DOHH2 (cell line): ENCODE measurements around the gene VPS26A.

ENCODE experiments used
- H3F3A ChIP-seq: fragments of 200-600 bp; sonication (generic), shearing (Covaris generic); 2 replicates; pipeline ENCODE4 v1.6.0; 2016; ENCODE audit warnings: antibody characterized with exemption, mild to moderate bottlenecking; ENCODE audit not compliant: control insufficient read depth, insufficient read depth
- H3K27ac ChIP-seq: fragments of 200-600 bp; sonication (generic); 2 replicates; pipeline ENCODE4 v1.5.1; 2014; ENCODE audit warnings: low read depth, mild to moderate bottlenecking, low read length, moderate library complexity
- H3K27me3 ChIP-seq: fragments of 200-600 bp; sonication (generic); 2 replicates; pipeline ENCODE4 v1.6.1; 2014; ENCODE audit warnings: mild to moderate bottlenecking, low read length, mixed read lengths; ENCODE audit not compliant: control insufficient read depth
- H3K36me3 ChIP-seq: fragments of 200-600 bp; sonication (generic); 2 replicates; pipeline ENCODE4 v1.6.1; 2014; ENCODE audit warnings: mild to moderate bottlenecking, low read length, moderate library complexity, mixed read lengths; ENCODE audit not compliant: control insufficient read depth
- H3K4me1 ChIP-seq: fragments of 200-600 bp; sonication (generic); 2 replicates; pipeline ENCODE4 v1.6.1; 2014; ENCODE audit warnings: mild to moderate bottlenecking, low read length, mixed read lengths; ENCODE audit not compliant: control insufficient read depth
- H3K4me2 ChIP-seq: fragments of 200-600 bp; sonication (generic); 2 replicates; pipeline ENCODE4 v1.6.0; 2014; ENCODE audit warnings: mild to moderate bottlenecking, low read length, moderate library complexity
- H3K4me3 ChIP-seq: fragments of 200-600 bp; sonication (generic); 2 replicates; pipeline ENCODE4 v1.5.1; 2014; ENCODE audit warnings: mild to moderate bottlenecking, low read length, mixed read lengths
- H3K79me2 ChIP-seq: fragments of 200-600 bp; sonication (generic); 2 replicates; pipeline ENCODE4 v1.6.1; 2014; ENCODE audit warnings: mild to moderate bottlenecking, low read length, mixed read lengths; ENCODE audit not compliant: control insufficient read depth
- H3K9me2 ChIP-seq: fragments of 200-600 bp; sonication (generic); replicated peaks from 2 replicates; pipeline ENCODE4 v1.6.1; 2014; ENCODE audit warnings: mild to moderate bottlenecking, low read length, mixed read lengths; ENCODE audit not compliant: control insufficient read depth
- H3K9me3 ChIP-seq: fragments of 200-600 bp; sonication (generic); 2 replicates; pipeline ENCODE4 v1.6.1; 2014; ENCODE audit warnings: antibody characterized with exemption, low read length, mixed read lengths; ENCODE audit not compliant: control insufficient read depth, insufficient read depth
- H4K20me1 ChIP-seq: fragments of 200-600 bp; sonication (generic); 2 replicates; pipeline ENCODE4 v1.6.0; 2014; ENCODE audit warnings: low read depth, mild to moderate bottlenecking, antibody characterized with exemption, low read length, moderate library complexity; ENCODE audit not compliant: control insufficient read depth, insufficient read depth
- CTCF ChIP-seq: fragments of 200-600 bp; sonication (generic); IDR thresholded peaks from one replicate; pipeline ENCODE4 v1.5.1; 2014; ENCODE audit warnings: antibody characterized with exemption, mild to moderate bottlenecking, low read depth, low read length; ENCODE audit not compliant: poor library complexity, severe bottlenecking
- EZH2phosphoT487 ChIP-seq: fragments of 200-600 bp; sonication (generic); IDR thresholded peaks from 2 replicates; pipeline ENCODE4 v1.6.1; 2017; ENCODE audit warnings: borderline replicate concordance, mild to moderate bottlenecking, antibody characterized with exemption, low read length, moderate library complexity, mixed read lengths

Gene VPS26A

GRCh38 chr10:69102440-69102839 lies 21.5 kb upstream of the VPS26A start:
- Histone ChIP-seq H3K36me3 (no peaks in the 10 kb centered on the region), H3K79me2 (no peaks in the 10 kb centered on the region), H3K4me3 (no peak overlapping the region), H3K9me3 (no peaks in the 10 kb centered on the region), H3K4me1 (no peaks in the 10 kb centered on the region), H3K4me2 (no peak overlapping the region), H3K27ac (no peak overlapping the region), H3F3A (no peaks in the 10 kb centered on the region), H3K9me2 (no peaks in the 10 kb centered on the region), H4K20me1 (no peaks in the 10 kb centered on the region), H3K27me3 (no peaks in the 10 kb centered on the region)
- no peak for TF ChIP-seq EZH2phosphoT487
- TF ChIP-seq CTCF: no peak

GRCh38 chr10:69103784-69104183 lies 20.2 kb upstream of the VPS26A start:
- Histone ChIP-seq H3K4me1 (no peaks in the 10 kb centered on the region), H3K27ac (no peak overlapping the region), H3K4me2 (no peak overlapping the region), H4K20me1 (no peaks in the 10 kb centered on the region), H3K4me3 (no peak overlapping the region), H3K27me3 (no peaks in the 10 kb centered on the region), H3K9me2 (no peaks in the 10 kb centered on the region), H3K36me3 (no peaks in the 10 kb centered on the region), H3K79me2 (no peaks in the 10 kb centered on the region), H3K9me3 (no peaks in the 10 kb centered on the region), H3F3A (no peaks in the 10 kb centered on the region)
- no peak for TF ChIP-seq EZH2phosphoT487
- no peak for TF ChIP-seq CTCF

- Histone ChIP-seq H3K27ac (no peak overlapping the region), H3K4me1 (no peaks in the 10 kb centered on the region)
Observed at GRCh38 chr10:69104994-69105790, 18.8 kb upstream of the VPS26A start.

More at GRCh38 chr10:69104994-69105790, 18.8 kb upstream of the VPS26A start:
- Histone ChIP-seq H3K27me3 (no peaks in the 10 kb centered on the region), H3K79me2 (no peaks in the 10 kb centered on the region), H4K20me1 (no peaks in the 10 kb centered on the region), H3K4me2 (no peak overlapping the region), H3F3A (no peaks in the 10 kb centered on the region), H3K9me2 (no peaks in the 10 kb centered on the region), H3K4me3 (no peak overlapping the region), H3K9me3 (no peaks in the 10 kb centered on the region), H3K36me3 (no peaks in the 10 kb centered on the region)
- TF ChIP-seq CTCF: no peak
- no peak for TF ChIP-seq EZH2phosphoT487
